HepG2 (cell line): Measurements from ENCODE around the gene MRPL10. TPM values are rescaled to one million over a fixed set of nuclear protein-coding genes. Genes with fewer than 3 reads are reported as not detected.
A peak's percentile ranks its signal among the peaks of the same experiment; 100 is the strongest.

Source experiments
- FOXO4 ChIP-seq: sonication (generic); formaldehyde crosslinking; conservative IDR thresholded peaks from 2 replicates; pipeline ENCODE4 v1.8.1; 2023; ENCODE audit warnings: missing genetic modification reagents
- HNF4A ChIP-seq: sonication (generic); formaldehyde crosslinking; IDR thresholded peaks from 2 replicates; pipeline ENCODE4 v1.4.0; 2020; ENCODE audit warnings: missing genetic modification reagents
- HNF4G ChIP-seq, 2 experiments: sonication (generic) in 1 of 2; formaldehyde crosslinking in 1 of 2; IDR thresholded peaks; 2 replicates each; pipeline versions ENCODE4 v1.4.0 to v1.6.1; 2011 to 2020; ENCODE audit warnings: borderline replicate concordance in 2 of 2, low read depth in 2 of 2, mild to moderate bottlenecking in 2 of 2, low read length in 1 of 2, missing genetic modification reagents in 1 of 2, moderate library complexity in 1 of 2
- MED1 ChIP-seq: sonication (generic); formaldehyde crosslinking; IDR thresholded peaks from 2 replicates; pipeline ENCODE4 v1.4.0; 2020; ENCODE audit warnings: missing genetic modification reagents
- MZF1 ChIP-seq: sonication (generic); formaldehyde crosslinking; IDR thresholded peaks from 2 replicates; pipeline ENCODE4 v1.8.1; 2023; ENCODE audit warnings: mild to moderate bottlenecking, missing genetic modification reagents, borderline replicate concordance
- NR2F2 ChIP-seq: IDR thresholded peaks from 2 replicates; pipeline ENCODE4 v1.6.1; 2012; ENCODE audit warnings: low read depth, inconsistent platforms, borderline replicate concordance
- REST ChIP-seq, 2 experiments: IDR thresholded peaks; 2 replicates each; pipeline ENCODE4 v1.6.1; 2011 to 2012; ENCODE audit warnings: low read length in 2 of 2, borderline replicate concordance in 1 of 2, low read depth in 1 of 2, mild to moderate bottlenecking in 1 of 2, moderate library complexity in 1 of 2
- RXRA ChIP-seq: sonication (generic); formaldehyde crosslinking; IDR thresholded peaks from 2 replicates; pipeline ENCODE4 v1.5.1; 2020; ENCODE audit warnings: missing genetic modification reagents
- polyA plus RNA-seq, 8 experiments: library from polyadenylated mRNA; depleted of rRNA in 3 of 8; stranded (reverse) in 7 of 8; unstranded in 1 of 8; fragments of >200 nt; fragmentation: Illumina TruSeq in 4 of 8; extraction: Trizol in 4 of 8; gene quantifications; 2 replicates each; pipeline versions ENCODE4 v1.2.1 to v1.2.3, GENCODE V29; 2011 to 2016; ENCODE audit warnings: low read depth in 4 of 8, missing spikeins in 1 of 8, mixed read lengths in 1 of 8; ENCODE audit not compliant: insufficient read depth in 1 of 8
- total RNA-seq, 5 experiments: library from RNA; depleted of rRNA; stranded (reverse); fragments of >200 nt; fragmentation: Illumina TruSeq; extraction: Trizol; gene quantifications; 2 replicates each; pipeline ENCODE4 v1.2.3, GENCODE V29; 2016; ENCODE audit warnings: low read depth in 1 of 5
- TF ChIP-seq, protein P1 (sequence below), 2 experiments: fragments of 450-650 bp in 1 of 2; sonication (generic) in 1 of 2; formaldehyde crosslinking in 1 of 2; IDR thresholded peaks; 2 replicates each; pipeline versions ENCODE4 v1.6.1 to v1.8.0; 2016 to 2022; ENCODE audit warnings: antibody characterized with exemption in 1 of 2, mild to moderate bottlenecking in 1 of 2, missing genetic modification reagents in 1 of 2
- TF ChIP-seq, protein P2 (sequence below): IDR thresholded peaks from 2 replicates; pipeline ENCODE4 v1.6.1; 2012; ENCODE audit warnings: low read depth, low read length, improper control_type of control experiment

Gene MRPL10
- total and polyA plus RNA-seq, 2 of the 13 experiments (the other 11 are each of a cell fraction or from before 2014, with no cell fraction given), result 56.7 to 149 TPM

- TF ChIP-seq, protein P1, sequence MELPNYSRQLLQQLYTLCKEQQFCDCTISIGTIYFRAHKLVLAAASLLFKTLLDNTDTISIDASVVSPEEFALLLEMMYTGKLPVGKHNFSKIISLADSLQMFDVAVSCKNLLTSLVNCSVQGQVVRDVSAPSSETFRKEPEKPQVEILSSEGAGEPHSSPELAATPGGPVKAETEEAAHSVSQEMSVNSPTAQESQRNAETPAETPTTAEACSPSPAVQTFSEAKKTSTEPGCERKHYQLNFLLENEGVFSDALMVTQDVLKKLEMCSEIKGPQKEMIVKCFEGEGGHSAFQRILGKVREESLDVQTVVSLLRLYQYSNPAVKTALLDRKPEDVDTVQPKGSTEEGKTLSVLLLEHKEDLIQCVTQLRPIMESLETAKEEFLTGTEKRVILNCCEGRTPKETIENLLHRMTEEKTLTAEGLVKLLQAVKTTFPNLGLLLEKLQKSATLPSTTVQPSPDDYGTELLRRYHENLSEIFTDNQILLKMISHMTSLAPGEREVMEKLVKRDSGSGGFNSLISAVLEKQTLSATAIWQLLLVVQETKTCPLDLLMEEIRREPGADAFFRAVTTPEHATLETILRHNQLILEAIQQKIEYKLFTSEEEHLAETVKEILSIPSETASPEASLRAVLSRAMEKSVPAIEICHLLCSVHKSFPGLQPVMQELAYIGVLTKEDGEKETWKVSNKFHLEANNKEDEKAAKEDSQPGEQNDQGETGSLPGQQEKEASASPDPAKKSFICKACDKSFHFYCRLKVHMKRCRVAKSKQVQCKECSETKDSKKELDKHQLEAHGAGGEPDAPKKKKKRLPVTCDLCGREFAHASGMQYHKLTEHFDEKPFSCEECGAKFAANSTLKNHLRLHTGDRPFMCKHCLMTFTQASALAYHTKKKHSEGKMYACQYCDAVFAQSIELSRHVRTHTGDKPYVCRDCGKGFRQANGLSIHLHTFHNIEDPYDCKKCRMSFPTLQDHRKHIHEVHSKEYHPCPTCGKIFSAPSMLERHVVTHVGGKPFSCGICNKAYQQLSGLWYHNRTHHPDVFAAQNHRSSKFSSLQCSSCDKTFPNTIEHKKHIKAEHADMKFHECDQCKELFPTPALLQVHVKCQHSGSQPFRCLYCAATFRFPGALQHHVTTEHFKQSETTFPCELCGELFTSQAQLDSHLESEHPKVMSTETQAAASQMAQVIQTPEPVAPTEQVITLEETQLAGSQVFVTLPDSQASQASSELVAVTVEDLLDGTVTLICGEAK (IDR thresholded peaks at IDR 0.05), result no peak
- TF ChIP-seq, protein P1 (CRISPR knock-in tag; IDR thresholded peaks at IDR 0.05), result no peak
- TF ChIP-seq FOXO4 (CRISPR knock-in tag), result no peak
- TF ChIP-seq HNF4G (IDR thresholded peaks at IDR 0.05; ENCODE audit: borderline replicate concordance, low read depth, low read length), result peak; percentile 59
- TF ChIP-seq HNF4G (CRISPR knock-in tag; IDR thresholded peaks at IDR 0.05; ENCODE audit: borderline replicate concordance, low read depth), result no peak
- TF ChIP-seq HNF4A (CRISPR knock-in tag), result peak; percentile 63
- TF ChIP-seq NR2F2, result no peak
- TF ChIP-seq, protein P2, sequence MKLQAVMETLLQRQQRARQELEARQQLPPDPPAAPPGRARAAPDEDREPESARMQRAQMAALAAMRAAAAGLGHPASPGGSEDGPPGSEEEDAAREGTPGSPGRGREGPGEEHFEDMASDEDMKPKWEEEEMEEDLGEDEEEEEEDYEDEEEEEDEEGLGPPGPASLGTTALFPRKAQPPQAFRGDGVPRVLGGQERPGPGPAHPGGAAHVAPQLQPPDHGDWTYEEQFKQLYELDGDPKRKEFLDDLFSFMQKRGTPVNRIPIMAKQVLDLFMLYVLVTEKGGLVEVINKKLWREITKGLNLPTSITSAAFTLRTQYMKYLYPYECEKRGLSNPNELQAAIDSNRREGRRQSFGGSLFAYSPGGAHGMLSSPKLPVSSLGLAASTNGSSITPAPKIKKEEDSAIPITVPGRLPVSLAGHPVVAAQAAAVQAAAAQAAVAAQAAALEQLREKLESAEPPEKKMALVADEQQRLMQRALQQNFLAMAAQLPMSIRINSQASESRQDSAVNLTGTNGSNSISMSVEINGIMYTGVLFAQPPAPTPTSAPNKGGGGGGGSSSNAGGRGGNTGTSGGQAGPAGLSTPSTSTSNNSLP, result no peak
- TF ChIP-seq MZF1, result no peak
- TF ChIP-seq MED1 (CRISPR knock-in tag), result no peak
- TF ChIP-seq RXRA (CRISPR knock-in tag), result no peak
- no peak for TF ChIP-seq REST (IDR thresholded peaks at IDR 0.05; ENCODE audit: borderline replicate concordance in 1 of 2, low read depth in 1 of 2, low read length in 2 of 2)
These were observed 6.2 kb upstream of the MRPL10 start (continued) for GRCh38 chr17:47837401-47838039.
